Fibroblast of lung (primary cell): ENCODE measurements around the gene SLC9A1.

Experiments
- EZH2 ChIP-seq: IDR thresholded peaks from 2 replicates; pipeline ENCODE4 v1.5.1; 2012; ENCODE audit warnings: low read length, control low read depth, mild to moderate bottlenecking; ENCODE audit errors: missing control alignments
- TF ChIP-seq, protein P1 (sequence below), 2 donors: IDR thresholded peaks in 1 of 2; conservative IDR thresholded peaks in 1 of 2; 1 replicate in 1 of 2; 2 replicates in 1 of 2; pipeline ENCODE4 v1.5.1; 2011 to 2012; ENCODE audit warnings: low read length in 2 of 2, control low read depth in 1 of 2, inconsistent platforms in 1 of 2, low read depth in 1 of 2, mild to moderate bottlenecking in 1 of 2

DNA sequence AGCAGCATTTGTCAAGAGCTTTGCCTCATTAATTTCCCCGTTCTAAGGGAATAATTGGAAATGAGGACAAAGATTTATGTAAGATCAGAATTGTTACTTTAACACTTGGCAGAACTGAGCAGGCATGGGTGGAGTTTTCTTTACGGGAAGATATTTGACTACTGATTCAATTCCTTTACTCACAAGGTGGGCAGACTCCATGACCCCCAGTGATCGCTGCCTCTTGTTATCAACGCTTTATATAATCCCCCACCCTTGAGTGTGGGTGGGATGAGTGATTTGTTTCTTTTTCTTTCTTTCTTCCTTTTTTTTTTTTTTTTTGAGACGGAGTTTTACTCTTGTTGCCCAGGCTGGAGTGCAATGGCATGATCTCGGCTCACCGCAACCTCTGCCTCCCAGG is 77.0 kb downstream of the SLC9A1 start:
- TF ChIP-seq, protein P1, sequence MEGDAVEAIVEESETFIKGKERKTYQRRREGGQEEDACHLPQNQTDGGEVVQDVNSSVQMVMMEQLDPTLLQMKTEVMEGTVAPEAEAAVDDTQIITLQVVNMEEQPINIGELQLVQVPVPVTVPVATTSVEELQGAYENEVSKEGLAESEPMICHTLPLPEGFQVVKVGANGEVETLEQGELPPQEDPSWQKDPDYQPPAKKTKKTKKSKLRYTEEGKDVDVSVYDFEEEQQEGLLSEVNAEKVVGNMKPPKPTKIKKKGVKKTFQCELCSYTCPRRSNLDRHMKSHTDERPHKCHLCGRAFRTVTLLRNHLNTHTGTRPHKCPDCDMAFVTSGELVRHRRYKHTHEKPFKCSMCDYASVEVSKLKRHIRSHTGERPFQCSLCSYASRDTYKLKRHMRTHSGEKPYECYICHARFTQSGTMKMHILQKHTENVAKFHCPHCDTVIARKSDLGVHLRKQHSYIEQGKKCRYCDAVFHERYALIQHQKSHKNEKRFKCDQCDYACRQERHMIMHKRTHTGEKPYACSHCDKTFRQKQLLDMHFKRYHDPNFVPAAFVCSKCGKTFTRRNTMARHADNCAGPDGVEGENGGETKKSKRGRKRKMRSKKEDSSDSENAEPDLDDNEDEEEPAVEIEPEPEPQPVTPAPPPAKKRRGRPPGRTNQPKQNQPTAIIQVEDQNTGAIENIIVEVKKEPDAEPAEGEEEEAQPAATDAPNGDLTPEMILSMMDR (conservative IDR thresholded peaks at IDR 0.05 in 1 of 2, IDR thresholded peaks at IDR 0.05 in 1 of 2; ENCODE audit: low read depth in 1 of 2, low read length in 2 of 2) = no peak
- no peak for TF ChIP-seq EZH2
